Measurements from ENCODE around the gene PPIL6.

The PPIL6 gene

GRCh38 chr6:109342506-109342905 is 97.9 kb downstream of the PPIL6 start:
- TF ChIP-seq, protein P1, sequence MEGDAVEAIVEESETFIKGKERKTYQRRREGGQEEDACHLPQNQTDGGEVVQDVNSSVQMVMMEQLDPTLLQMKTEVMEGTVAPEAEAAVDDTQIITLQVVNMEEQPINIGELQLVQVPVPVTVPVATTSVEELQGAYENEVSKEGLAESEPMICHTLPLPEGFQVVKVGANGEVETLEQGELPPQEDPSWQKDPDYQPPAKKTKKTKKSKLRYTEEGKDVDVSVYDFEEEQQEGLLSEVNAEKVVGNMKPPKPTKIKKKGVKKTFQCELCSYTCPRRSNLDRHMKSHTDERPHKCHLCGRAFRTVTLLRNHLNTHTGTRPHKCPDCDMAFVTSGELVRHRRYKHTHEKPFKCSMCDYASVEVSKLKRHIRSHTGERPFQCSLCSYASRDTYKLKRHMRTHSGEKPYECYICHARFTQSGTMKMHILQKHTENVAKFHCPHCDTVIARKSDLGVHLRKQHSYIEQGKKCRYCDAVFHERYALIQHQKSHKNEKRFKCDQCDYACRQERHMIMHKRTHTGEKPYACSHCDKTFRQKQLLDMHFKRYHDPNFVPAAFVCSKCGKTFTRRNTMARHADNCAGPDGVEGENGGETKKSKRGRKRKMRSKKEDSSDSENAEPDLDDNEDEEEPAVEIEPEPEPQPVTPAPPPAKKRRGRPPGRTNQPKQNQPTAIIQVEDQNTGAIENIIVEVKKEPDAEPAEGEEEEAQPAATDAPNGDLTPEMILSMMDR (conservative IDR thresholded peaks at IDR 0.05; ENCODE audit: control insufficient read depth, insufficient read depth, low read depth, low read length), result no peak
- no peak for DNase-seq (ENCODE audit: low read depth)
- no peak overlapping the region for H3K4me3 ChIP-seq (ENCODE audit: control insufficient read depth, low read depth, low read length)

DNA sequence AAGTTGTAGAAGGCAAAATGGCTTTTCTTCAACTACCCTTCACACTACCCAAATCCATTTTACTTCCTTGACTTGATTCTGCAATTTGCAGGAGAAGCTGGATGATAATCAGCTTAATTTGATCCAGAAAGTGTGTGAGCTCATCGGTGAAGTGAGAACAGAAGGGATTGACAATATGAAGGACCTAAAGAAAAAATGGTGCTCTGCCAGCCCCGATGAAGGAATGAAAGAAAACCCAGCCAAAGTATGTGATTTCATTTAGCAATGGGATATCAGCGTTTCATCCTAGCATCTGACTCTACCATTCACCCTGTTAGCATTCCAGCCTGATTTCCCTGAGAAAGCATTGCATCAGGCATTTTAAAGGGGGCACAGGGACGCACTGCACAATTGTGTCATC is 99.6 kb downstream of the PPIL6 start:
- TF ChIP-seq, protein P1 (conservative IDR thresholded peaks at IDR 0.05; ENCODE audit: control insufficient read depth, insufficient read depth, low read depth, low read length), result no peak
- no peak overlapping the region for H3K4me3 ChIP-seq (ENCODE audit: control insufficient read depth, low read depth, low read length)
- no peak for DNase-seq (ENCODE audit: low read depth)

All from fibroblast of mammary gland (primary cell).